WI38 (cell line): ENCODE data around the gene KIF21B.

Experiments used
- H3K4me3 ChIP-seq: 2 replicates; pipeline ENCODE4 v1.5.1; 2011; ENCODE audit warnings: low read depth, mild to moderate bottlenecking, control low read depth, low read length
- TF ChIP-seq, protein P1 (sequence below): IDR thresholded peaks from 2 replicates; pipeline ENCODE4 v1.5.1; 2012; ENCODE audit warnings: low read depth, mild to moderate bottlenecking, control low read depth, low read length

The KIF21B gene

DNA sequence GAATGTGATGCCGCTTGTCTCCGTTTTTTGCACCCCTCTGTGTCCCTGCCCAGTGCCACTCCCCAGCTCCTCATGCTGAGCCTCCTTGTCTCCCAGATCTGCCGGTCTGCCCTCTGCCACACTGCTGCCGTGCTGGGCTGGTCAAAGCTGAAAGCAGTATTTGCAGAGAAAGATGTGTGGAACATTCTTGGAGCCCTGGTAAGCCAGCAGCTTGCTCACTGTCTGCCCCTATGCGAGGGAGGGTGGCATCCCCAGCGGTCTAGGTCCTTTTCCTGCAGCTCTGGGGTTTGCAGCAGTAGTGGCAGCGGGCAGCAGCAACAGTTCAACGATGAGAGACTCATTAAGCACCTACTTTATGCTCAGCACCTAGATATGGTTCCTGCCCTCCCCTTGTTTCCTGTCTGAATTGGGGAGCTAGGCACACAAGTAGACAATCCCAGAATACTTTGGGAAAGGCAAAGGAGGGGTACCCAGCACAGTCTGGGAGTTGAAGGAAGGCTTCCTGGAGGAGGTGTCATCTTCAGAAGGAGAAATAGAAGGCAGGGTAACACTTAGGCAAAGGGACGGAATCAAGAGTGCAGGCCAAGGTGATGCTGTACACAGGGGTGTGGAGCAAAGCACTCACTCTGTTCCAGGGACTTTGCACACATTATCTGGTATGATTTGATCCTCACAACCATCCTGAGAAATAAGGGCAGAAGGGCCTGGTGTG, 63.1 kb downstream of the KIF21B start:
- H3K4me3 ChIP-seq: no peak overlapping the region
- TF ChIP-seq, protein P1, sequence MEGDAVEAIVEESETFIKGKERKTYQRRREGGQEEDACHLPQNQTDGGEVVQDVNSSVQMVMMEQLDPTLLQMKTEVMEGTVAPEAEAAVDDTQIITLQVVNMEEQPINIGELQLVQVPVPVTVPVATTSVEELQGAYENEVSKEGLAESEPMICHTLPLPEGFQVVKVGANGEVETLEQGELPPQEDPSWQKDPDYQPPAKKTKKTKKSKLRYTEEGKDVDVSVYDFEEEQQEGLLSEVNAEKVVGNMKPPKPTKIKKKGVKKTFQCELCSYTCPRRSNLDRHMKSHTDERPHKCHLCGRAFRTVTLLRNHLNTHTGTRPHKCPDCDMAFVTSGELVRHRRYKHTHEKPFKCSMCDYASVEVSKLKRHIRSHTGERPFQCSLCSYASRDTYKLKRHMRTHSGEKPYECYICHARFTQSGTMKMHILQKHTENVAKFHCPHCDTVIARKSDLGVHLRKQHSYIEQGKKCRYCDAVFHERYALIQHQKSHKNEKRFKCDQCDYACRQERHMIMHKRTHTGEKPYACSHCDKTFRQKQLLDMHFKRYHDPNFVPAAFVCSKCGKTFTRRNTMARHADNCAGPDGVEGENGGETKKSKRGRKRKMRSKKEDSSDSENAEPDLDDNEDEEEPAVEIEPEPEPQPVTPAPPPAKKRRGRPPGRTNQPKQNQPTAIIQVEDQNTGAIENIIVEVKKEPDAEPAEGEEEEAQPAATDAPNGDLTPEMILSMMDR: no peak

GRCh38 chr1:200959411-200959921, 64.0 kb downstream of the KIF21B start:
- TF ChIP-seq, protein P1: no peak
- H3K4me3 ChIP-seq: no peak overlapping the region

DNA sequence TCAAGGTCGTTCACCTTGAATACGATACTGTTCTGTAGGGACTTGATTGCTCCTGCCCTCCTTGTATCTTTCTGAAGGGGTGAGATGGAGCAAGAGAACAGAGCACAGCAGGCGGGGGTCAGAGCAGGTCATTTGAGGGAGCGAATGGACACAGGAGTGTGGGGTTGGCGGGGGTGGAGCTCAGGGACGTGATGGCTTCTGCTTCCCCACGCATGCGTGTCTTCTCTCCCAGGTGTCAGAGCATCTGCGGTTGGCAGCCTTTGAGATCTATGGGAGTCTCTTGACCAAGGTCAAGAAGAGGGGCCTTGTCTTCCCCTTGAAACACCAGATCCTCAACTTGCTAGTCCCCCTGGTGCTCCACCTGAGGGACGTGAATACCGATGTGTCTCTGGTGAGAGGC, 64.9 kb downstream of the KIF21B start:
- TF ChIP-seq, protein P1: no peak
- no peak overlapping the region for H3K4me3 ChIP-seq

DNA sequence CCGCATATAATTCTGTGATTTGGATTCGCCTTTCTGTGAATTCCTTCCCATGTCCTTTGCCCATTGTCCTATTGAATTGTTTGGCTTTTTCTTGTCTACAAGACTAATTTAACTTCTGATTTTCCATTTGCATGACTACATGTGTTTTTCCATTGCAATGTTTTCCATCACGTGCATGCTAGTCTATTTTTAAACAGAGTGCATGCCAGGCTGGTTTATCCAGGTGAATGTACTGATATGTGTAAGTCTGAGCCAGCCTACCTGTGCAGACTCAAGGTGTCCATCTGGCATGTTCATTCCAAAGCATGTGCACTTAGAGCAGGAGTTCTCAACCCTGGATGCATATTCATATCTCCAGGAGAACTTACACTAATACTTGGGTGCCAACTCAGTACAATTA, 69.1 kb downstream of the KIF21B start:
- H3K4me3 ChIP-seq: no peak overlapping the region
- TF ChIP-seq, protein P1: no peak

DNA sequence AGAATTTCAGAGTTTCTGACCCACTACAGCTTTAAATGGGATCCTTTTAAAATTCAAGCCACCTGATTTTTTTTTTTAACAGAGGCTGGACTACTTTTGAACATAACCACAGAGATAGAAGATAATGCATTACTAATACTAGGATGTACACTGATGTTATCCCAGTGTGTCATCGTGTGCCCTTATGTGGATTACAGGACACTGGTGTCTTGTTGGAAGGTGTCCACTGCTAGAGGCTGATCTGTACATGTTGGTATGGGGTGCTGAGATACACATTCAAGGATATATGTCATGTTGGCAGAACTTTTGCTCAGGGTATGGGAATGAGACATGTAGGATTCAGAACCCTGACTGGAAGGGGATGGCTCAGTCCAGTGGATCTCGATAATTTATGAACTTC, 72.5 kb downstream of the KIF21B start:
- TF ChIP-seq, protein P1: no peak
- H3K4me3 ChIP-seq: no peak overlapping the region

- TF ChIP-seq, protein P1: no peak
- no peak overlapping the region for H3K4me3 ChIP-seq
These were observed 73.9 kb downstream of the KIF21B start for GRCh38 chr1:200949626-200950025.

DNA sequence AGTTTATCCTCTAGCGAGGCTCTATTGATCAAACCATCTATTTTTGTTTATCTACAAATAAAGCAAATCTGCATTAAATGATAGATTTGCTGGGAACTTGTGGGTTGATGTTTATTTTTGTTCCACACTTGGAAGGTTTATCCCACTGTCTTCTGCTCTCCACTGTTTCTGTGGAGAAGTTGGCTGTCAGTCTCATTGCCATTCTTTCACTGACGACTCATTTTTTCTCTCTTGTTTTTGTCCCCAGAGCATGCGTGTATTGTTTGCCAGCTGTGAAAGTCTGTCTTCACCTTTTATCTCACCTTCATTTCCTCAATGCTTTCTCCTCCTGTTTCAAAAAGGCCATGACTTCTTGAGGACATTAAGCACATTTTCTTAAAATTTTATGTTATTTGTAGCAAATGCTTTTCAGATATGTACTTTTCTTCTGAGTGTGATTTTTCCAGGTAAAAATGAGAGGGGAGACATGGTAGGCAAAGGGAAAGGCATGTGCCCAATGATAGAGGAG, 76.4 kb downstream of the KIF21B start:
- TF ChIP-seq, protein P1: no peak

More for the DNA sequence above, 76.4 kb downstream of the KIF21B start:
- no peak overlapping the region for H3K4me3 ChIP-seq
